KMS-11 (cell line): ENCODE data around the gene ALOXE3.

Experiments
- H2AFZ ChIP-seq: fragments of 200-600 bp; sonication (generic); 2 replicates; pipeline ENCODE4 v1.6.1; 2016; ENCODE audit warnings: antibody characterized with exemption, mixed run types, low read depth
- H3K27ac ChIP-seq: fragments of 200-600 bp; sonication (generic); 2 replicates; pipeline ENCODE4 v1.6.1; 2016; ENCODE audit warnings: mild to moderate bottlenecking, mixed run types
- H3K27me3 ChIP-seq: fragments of 200-600 bp; sonication (generic); 2 replicates; pipeline ENCODE4 v1.6.1; 2017; ENCODE audit warnings: mild to moderate bottlenecking, low read depth, mixed run types, moderate library complexity; ENCODE audit not compliant: insufficient read depth
- H3K36me3 ChIP-seq: fragments of 200-600 bp; sonication (generic); 2 replicates; pipeline ENCODE4 v1.6.1; 2017; ENCODE audit warnings: mild to moderate bottlenecking, mixed run types; ENCODE audit not compliant: insufficient read depth
- H3K4me1 ChIP-seq: fragments of 200-600 bp; sonication (generic); 2 replicates; pipeline ENCODE4 v1.6.1; 2016; ENCODE audit warnings: mild to moderate bottlenecking, low read depth, mixed run types; ENCODE audit not compliant: poor library complexity, severe bottlenecking
- H3K4me2 ChIP-seq: fragments of 200-600 bp; sonication (generic); 2 replicates; pipeline ENCODE4 v1.7.0; 2016; ENCODE audit warnings: mild to moderate bottlenecking, mixed run types
- H3K4me3 ChIP-seq: fragments of 200-600 bp; sonication (generic); IDR thresholded peaks from 2 replicates; pipeline ENCODE4 v1.6.1; 2017; ENCODE audit warnings: low read depth, low read length, mixed read lengths; ENCODE audit not compliant: insufficient read depth
- H3K79me2 ChIP-seq: fragments of 200-600 bp; sonication (generic); 2 replicates; pipeline ENCODE4 v1.6.1; 2016; ENCODE audit warnings: low read depth, mixed run types; ENCODE audit not compliant: insufficient read depth
- H3K9ac ChIP-seq: fragments of 200-600 bp; sonication (generic); 2 replicates; pipeline ENCODE4 v1.6.1; 2016; ENCODE audit warnings: mild to moderate bottlenecking, mixed run types
- H4K20me1 ChIP-seq: fragments of 200-600 bp; sonication (generic); 2 replicates; pipeline ENCODE4 v1.6.1; 2016; ENCODE audit warnings: mild to moderate bottlenecking, mixed run types; ENCODE audit not compliant: insufficient read depth
- CTCF ChIP-seq: fragments of 200-600 bp; sonication (generic); conservative IDR thresholded peaks from 2 replicates; pipeline ENCODE4 v1.6.1; 2017; ENCODE audit warnings: low read depth, mild to moderate bottlenecking, antibody characterized with exemption, low read length, moderate library complexity, mixed read lengths

The ALOXE3 gene

GRCh38 chr17:8150194-8151119 is 32.1 kb upstream of the ALOXE3 start:
- Histone ChIP-seq H3K9ac (no peak overlapping the region), H3K4me3 (no peak overlapping the region), H2AFZ (no peak overlapping the region), H3K36me3 (no peaks in the 10 kb centered on the region), H3K4me1 (no peaks in the 10 kb centered on the region), H4K20me1 (no peaks in the 10 kb centered on the region), H3K27me3 (no peaks in the 10 kb centered on the region), H3K27ac (no peak overlapping the region), H3K79me2 (no peaks in the 10 kb centered on the region), H3K4me2 (peak overlapping the region; percentile 21; the same call in 1 of the 2 replicates)
- TF ChIP-seq CTCF, result no peak

GRCh38 chr17:8149419-8150193 is 31.3 kb upstream of the ALOXE3 start:
- no peak for TF ChIP-seq CTCF
- Histone ChIP-seq H4K20me1 (no peaks in the 10 kb centered on the region), H2AFZ (no peak overlapping the region)

GRCh38 chr17:8148560-8148959 is 30.2 kb upstream of the ALOXE3 start:
- H4K20me1 ChIP-seq, result no peaks in the 10 kb centered on the region
- H3K9ac ChIP-seq, result no peak overlapping the region
- H3K36me3 ChIP-seq, result no peaks in the 10 kb centered on the region
- H3K4me2 ChIP-seq, result no peak overlapping the region
- TF ChIP-seq CTCF, result no peak
- no peaks in the 10 kb centered on the region for H3K4me1 ChIP-seq
- H2AFZ ChIP-seq, result no peak overlapping the region
- no peaks in the 10 kb centered on the region for H3K79me2 ChIP-seq
- H3K4me3 ChIP-seq, result no peak overlapping the region
- H3K27me3 ChIP-seq, result no peaks in the 10 kb centered on the region
- H3K27ac ChIP-seq, result no peak overlapping the region

More at GRCh38 chr17:8149419-8150193, 31.3 kb upstream of the ALOXE3 start:
- Histone ChIP-seq H3K4me2 (no peak overlapping the region), H3K4me1 (no peaks in the 10 kb centered on the region), H3K9ac (no peak overlapping the region), H3K27ac (no peak overlapping the region), H3K27me3 (no peaks in the 10 kb centered on the region), H3K4me3 (no peak overlapping the region), H3K79me2 (no peaks in the 10 kb centered on the region), H3K36me3 (no peaks in the 10 kb centered on the region)

GRCh38 chr17:8147805-8148404 is 29.6 kb upstream of the ALOXE3 start:
- H3K4me3 ChIP-seq, result no peak overlapping the region
- TF ChIP-seq CTCF, result no peak
- H3K79me2 ChIP-seq, result no peaks in the 10 kb centered on the region
- H2AFZ ChIP-seq, result no peak overlapping the region
- no peaks in the 10 kb centered on the region for H4K20me1 ChIP-seq
- H3K9ac ChIP-seq, result no peak overlapping the region
- H3K36me3 ChIP-seq, result no peaks in the 10 kb centered on the region
- no peaks in the 10 kb centered on the region for H3K27me3 ChIP-seq
- no peak overlapping the region for H3K27ac ChIP-seq
- no peak overlapping the region for H3K4me2 ChIP-seq
- H3K4me1 ChIP-seq, result no peaks in the 10 kb centered on the region
